Keratinocyte (primary cell): ENCODE results near the gene MX1. TPM values are rescaled to one million over a fixed set of nuclear protein-coding genes. Genes with fewer than 3 reads are reported as not detected.

Experiments used
- DNase-seq: peaks from one replicate; pipeline ENCODE4 v3.0.0-alpha.2; 2011; ENCODE audit warnings: low read depth, missing footprints, low spot score
- FAIRE-seq: peaks from 2 replicates; lab custom pipeline; 2011; peaks lifted over from hg19 to GRCh38; lab: Jason Lieb, UNC
- H2AFZ ChIP-seq: 2 replicates; pipeline ENCODE4 v1.6.0; 2012; ENCODE audit warnings: low read length, control low read depth, inconsistent platforms; ENCODE audit not compliant: control insufficient read depth
- H3K27ac ChIP-seq: 2 replicates; pipeline ENCODE4 v1.5.1; 2011; ENCODE audit warnings: low read length; ENCODE audit not compliant: control insufficient read depth, insufficient read depth
- H3K27me3 ChIP-seq: 3 replicates; pipeline ENCODE4 v1.6.0; 2011; ENCODE audit warnings: low read length; ENCODE audit not compliant: control insufficient read depth, insufficient read depth; ENCODE audit errors: extremely low read depth
- H3K36me3 ChIP-seq, 2 experiments: 2 replicates in 1 of 2; 3 replicates in 1 of 2; pipeline ENCODE4 v1.5.1; 2011; ENCODE audit warnings: low read length in 2 of 2, mild to moderate bottlenecking in 1 of 2; ENCODE audit not compliant: control insufficient read depth in 2 of 2, insufficient read depth in 2 of 2; ENCODE audit errors: extremely low read depth in 1 of 2
- H3K4me1 ChIP-seq: 3 replicates; pipeline ENCODE4 v1.5.1; 2011; ENCODE audit warnings: low read length; ENCODE audit not compliant: control insufficient read depth, insufficient read depth; ENCODE audit errors: extremely low read depth
- H3K4me2 ChIP-seq: 3 replicates; pipeline ENCODE4 v1.6.0; 2011; ENCODE audit warnings: low read depth, low read length; ENCODE audit not compliant: control insufficient read depth, insufficient read depth; ENCODE audit errors: extremely low read depth
- H3K4me3 ChIP-seq, 3 experiments: fragments of 200-600 bp in 1 of 3; sonication (generic) in 1 of 3; 2 replicates in 2 of 3; 3 replicates in 1 of 3; pipeline ENCODE4 v1.5.1; 2011 to 2016; ENCODE audit warnings: low read length in 3 of 3, mild to moderate bottlenecking in 3 of 3, control low read depth in 2 of 3, inconsistent platforms in 1 of 3, low read depth in 1 of 3, mixed read lengths in 1 of 3, mixed run types in 1 of 3, moderate library complexity in 1 of 3; ENCODE audit not compliant: control insufficient read depth in 2 of 3, insufficient read depth in 2 of 3; ENCODE audit errors: extremely low read depth in 1 of 3
- H3K79me2 ChIP-seq: 2 replicates; pipeline ENCODE4 v1.6.0; 2012; ENCODE audit warnings: low read length; ENCODE audit not compliant: control insufficient read depth, insufficient read depth
- H3K9ac ChIP-seq: 3 replicates; pipeline ENCODE4 v1.6.0; 2011; ENCODE audit warnings: low read length; ENCODE audit not compliant: control insufficient read depth, insufficient read depth; ENCODE audit errors: extremely low read depth
- H3K9me1 ChIP-seq: 3 replicates; pipeline ENCODE4 v1.6.0; 2011; ENCODE audit warnings: low read length; ENCODE audit not compliant: control insufficient read depth, insufficient read depth; ENCODE audit errors: extremely low read depth
- H3K9me3 ChIP-seq: 2 replicates; pipeline ENCODE4 v1.5.1; 2012; ENCODE audit warnings: low read depth, low read length; ENCODE audit not compliant: control insufficient read depth
- H4K20me1 ChIP-seq: 3 replicates; pipeline ENCODE4 v1.6.0; 2011; ENCODE audit warnings: low read length; ENCODE audit not compliant: control insufficient read depth, insufficient read depth; ENCODE audit errors: extremely low read depth
- EZH2 ChIP-seq: IDR thresholded peaks from one replicate; pipeline ENCODE4 v1.6.1; 2012; ENCODE audit warnings: inconsistent platforms, mild to moderate bottlenecking, low read length, moderate library complexity
- dilution Hi-C: fragments of 300-500 bp; cut with MboI; formaldehyde crosslinking; loops from one replicate; pipeline ENCODE4 v1.7.0; 2020; ENCODE audit warnings: low sequenced_read_pairs; ENCODE audit not compliant: extremely low pct_ligation_motif_present
- polyA plus RNA-seq, 5 experiments: library from polyadenylated mRNA; depleted of rRNA in 3 of 5; stranded (reverse) in 3 of 5; stranded (forward) in 1 of 5; unstranded in 1 of 5; fragments of >200 nt; gene quantifications; 1 replicate in 1 of 5; 2 replicates in 3 of 5; 3 replicates in 1 of 5; pipeline versions ENCODE4 v1.2.1 to v1.2.3, GENCODE V29; 2011 to 2012; ENCODE audit warnings: missing spikeins in 2 of 5, low read depth in 1 of 5, low replicate concordance in 1 of 5
- TF ChIP-seq, protein P1 (sequence below), 3 experiments: IDR thresholded peaks in 1 of 3; conservative IDR thresholded peaks in 1 of 3; optimal IDR thresholded peaks in 1 of 3; 2 replicates in 2 of 3; 3 replicates in 1 of 3; pipeline versions ENCODE3 to v1.5.1; 2011; ENCODE audit warnings: low read length in 3 of 3, mild to moderate bottlenecking in 3 of 3, moderate library complexity in 2 of 3, control low read depth in 1 of 3, inconsistent platforms in 1 of 3; ENCODE audit not compliant: insufficient read depth in 2 of 3; ENCODE audit errors: extremely low read depth in 1 of 3

The MX1 gene
- polyA plus RNA-seq, 1 donor (not counting 4 experiments of a cell fraction or from before 2014, with no cell fraction given) = 151 TPM

DNA sequence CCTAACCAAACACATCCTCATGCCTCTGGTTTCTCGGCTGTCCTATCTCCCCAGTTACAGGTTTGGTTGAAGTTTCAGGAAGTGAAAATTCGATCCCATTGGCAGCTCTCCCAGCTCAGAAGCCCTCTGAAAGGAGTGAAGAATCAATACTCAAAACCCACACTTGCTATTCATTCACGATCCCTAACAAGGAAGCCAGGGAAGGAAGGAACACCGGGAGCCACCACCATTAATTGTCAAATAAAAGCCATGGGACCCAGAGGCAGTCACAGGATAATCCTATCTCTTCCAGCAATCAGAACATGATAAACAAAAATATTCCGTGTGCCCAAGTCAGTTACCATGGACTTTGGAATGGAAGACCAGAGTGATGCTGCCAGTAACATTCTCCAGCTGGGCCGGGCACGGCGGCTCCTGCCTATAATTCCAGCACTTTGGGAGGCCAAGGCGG is 74.9 kb downstream of the MX1 start:
- DNase-seq = no peak
- TF ChIP-seq EZH2 = no peak
- TF ChIP-seq, protein P1, sequence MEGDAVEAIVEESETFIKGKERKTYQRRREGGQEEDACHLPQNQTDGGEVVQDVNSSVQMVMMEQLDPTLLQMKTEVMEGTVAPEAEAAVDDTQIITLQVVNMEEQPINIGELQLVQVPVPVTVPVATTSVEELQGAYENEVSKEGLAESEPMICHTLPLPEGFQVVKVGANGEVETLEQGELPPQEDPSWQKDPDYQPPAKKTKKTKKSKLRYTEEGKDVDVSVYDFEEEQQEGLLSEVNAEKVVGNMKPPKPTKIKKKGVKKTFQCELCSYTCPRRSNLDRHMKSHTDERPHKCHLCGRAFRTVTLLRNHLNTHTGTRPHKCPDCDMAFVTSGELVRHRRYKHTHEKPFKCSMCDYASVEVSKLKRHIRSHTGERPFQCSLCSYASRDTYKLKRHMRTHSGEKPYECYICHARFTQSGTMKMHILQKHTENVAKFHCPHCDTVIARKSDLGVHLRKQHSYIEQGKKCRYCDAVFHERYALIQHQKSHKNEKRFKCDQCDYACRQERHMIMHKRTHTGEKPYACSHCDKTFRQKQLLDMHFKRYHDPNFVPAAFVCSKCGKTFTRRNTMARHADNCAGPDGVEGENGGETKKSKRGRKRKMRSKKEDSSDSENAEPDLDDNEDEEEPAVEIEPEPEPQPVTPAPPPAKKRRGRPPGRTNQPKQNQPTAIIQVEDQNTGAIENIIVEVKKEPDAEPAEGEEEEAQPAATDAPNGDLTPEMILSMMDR (optimal IDR thresholded peaks at IDR 0.05 in 1 of 3, IDR thresholded peaks at IDR 0.05 in 1 of 3, conservative IDR thresholded peaks at IDR 0.05 in 1 of 3; ENCODE audit: extremely low read depth in 1 of 3, insufficient read depth in 2 of 3, low read length in 3 of 3) = no peak
- Histone ChIP-seq H3K27me3 (peaks cover 23% of the 10 kb centered on the region), H2AFZ (no peak overlapping the region), H3K9me1 (no peaks in the 10 kb centered on the region), H3K79me2 (no peaks in the 10 kb centered on the region), H3K36me3 (no peaks in the 10 kb centered on the region), H3K9me3 (no peaks in the 10 kb centered on the region), H4K20me1 (peaks cover 2% of the 10 kb centered on the region), H3K27ac (no peak overlapping the region), H3K4me2 (no peak overlapping the region), H3K4me1 (no peaks in the 10 kb centered on the region), H3K4me3 (no peak overlapping the region), H3K9ac (no peak overlapping the region)
- dilution Hi-C loops = no loop called here
- no peak for FAIRE-seq

DNA sequence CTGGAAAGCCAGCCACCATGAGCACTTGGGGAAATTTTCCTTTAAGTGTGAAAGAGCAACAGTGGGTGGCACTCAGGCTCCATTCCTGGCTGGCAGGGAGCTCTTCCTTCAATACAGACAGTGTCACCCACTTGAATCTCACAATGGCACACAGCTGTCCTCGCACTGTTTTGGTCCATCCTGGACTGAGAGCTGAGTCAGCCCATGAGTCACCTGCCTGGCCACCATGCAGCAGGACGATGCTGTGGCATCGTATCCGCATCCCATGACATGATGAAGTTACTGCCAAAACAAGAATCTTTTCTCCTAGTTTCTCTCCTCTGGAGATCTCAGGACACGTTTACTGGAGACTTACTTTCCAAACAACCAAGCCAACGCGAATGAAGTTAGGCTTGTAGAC is 75.9 kb downstream of the MX1 start:
- no peak overlapping the region for H3K4me3 ChIP-seq
- no peaks in the 10 kb centered on the region for H3K4me1 ChIP-seq
- peaks cover 2% of the 10 kb centered on the region for H4K20me1 ChIP-seq
- H3K9me3 ChIP-seq = no peaks in the 10 kb centered on the region
- FAIRE-seq (no peak), DNase-seq (no peak)
- no peaks in the 10 kb centered on the region for H3K36me3 ChIP-seq
- H3K4me2 ChIP-seq = no peak overlapping the region
- no peak overlapping the region for H3K27ac ChIP-seq
- H3K9ac ChIP-seq = no peak overlapping the region
- TF ChIP-seq, protein P1 (optimal IDR thresholded peaks at IDR 0.05 in 1 of 3, IDR thresholded peaks at IDR 0.05 in 1 of 3, conservative IDR thresholded peaks at IDR 0.05 in 1 of 3; ENCODE audit: extremely low read depth in 1 of 3, insufficient read depth in 2 of 3, low read length in 3 of 3) = peak in 1 of 3 experiments; percentile 13
- TF ChIP-seq EZH2 = no peak
- H3K9me1 ChIP-seq = no peaks in the 10 kb centered on the region
- H2AFZ ChIP-seq = no peak overlapping the region
- H3K27me3 ChIP-seq = peaks cover 33% of the 10 kb centered on the region
- dilution Hi-C loops = no loop called here
- H3K79me2 ChIP-seq = no peaks in the 10 kb centered on the region
